ENCODE results near the gene NBPF3.

The NBPF3 gene

DNA sequence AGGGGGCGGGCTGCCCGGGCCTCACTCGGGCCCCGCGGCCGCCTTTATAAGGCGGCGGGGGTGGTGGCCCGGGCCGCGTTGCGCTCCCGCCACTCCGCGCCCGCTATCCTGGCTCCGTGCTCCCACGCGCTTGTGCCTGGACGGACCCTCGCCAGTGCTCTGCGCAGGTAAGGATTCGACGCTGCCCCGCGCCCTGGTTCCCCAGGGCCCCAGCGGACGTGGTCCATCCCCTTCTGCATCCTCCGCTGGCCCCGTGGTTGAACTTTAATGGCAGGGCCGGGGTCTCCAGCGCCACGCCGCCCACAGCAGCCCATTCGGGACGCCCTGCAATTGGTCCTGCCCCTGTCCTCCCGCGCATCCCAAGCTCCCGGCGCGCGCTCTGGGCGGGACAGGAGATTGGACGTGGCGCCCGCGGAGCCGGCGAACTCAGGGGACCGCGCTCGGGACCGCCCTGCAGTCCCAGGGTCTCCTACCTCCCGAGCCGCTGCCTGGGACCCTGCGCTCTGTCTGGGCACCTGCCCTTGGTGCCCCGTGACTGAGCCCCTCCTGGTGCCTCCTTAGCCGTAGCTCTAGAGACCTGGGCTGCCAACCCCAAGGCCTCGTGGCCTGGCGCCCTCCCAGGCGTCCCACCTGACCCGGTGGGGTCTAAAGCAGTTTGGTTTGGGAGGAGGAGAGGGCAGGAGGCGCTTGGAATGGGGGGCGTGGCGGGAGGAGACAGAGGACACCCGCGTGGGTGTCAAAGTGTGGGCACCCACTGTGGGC lies 69.6 kb downstream of the NBPF3 start, which contains the start of gene ALPL:
TSS of gene ALPL (plus strand) at position 73 of the 762 bp plus-strand sequence. CDS start 44,659 bp downstream, outside the sequence.
- no peak for DNase-seq (ENCODE audit: low spot score)
- TF ChIP-seq, protein P1, sequence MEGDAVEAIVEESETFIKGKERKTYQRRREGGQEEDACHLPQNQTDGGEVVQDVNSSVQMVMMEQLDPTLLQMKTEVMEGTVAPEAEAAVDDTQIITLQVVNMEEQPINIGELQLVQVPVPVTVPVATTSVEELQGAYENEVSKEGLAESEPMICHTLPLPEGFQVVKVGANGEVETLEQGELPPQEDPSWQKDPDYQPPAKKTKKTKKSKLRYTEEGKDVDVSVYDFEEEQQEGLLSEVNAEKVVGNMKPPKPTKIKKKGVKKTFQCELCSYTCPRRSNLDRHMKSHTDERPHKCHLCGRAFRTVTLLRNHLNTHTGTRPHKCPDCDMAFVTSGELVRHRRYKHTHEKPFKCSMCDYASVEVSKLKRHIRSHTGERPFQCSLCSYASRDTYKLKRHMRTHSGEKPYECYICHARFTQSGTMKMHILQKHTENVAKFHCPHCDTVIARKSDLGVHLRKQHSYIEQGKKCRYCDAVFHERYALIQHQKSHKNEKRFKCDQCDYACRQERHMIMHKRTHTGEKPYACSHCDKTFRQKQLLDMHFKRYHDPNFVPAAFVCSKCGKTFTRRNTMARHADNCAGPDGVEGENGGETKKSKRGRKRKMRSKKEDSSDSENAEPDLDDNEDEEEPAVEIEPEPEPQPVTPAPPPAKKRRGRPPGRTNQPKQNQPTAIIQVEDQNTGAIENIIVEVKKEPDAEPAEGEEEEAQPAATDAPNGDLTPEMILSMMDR (IDR thresholded peaks at IDR 0.05; ENCODE audit: borderline replicate concordance, control extremely low read depth, extremely low read depth, insufficient read depth, missing control alignments): no peak
- in situ Hi-C loops (cut with MboI; ENCODE audit: low sequenced_read_pairs, unreplicated experiment): no loop called here

DNA sequence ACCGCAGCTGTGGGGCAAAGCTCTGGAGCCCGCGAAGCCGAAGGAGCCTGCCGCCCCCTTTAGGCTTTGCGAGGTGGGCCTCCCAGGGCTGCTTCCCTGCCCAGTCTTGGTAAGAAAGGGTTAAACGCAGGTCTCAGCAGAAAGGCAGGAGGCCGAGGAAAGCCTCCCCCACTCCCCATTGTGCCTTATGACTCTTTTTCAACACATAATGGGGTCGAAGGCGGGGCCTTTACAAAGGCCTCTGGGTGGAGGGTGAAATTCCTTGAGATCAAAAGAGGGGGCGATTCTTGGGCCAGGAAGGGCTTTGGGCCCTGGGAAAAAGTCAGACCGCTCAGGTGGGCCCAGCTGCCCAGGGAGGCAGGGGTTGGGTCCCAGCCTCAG lies 70.2 kb downstream of the NBPF3 start:
- DNase-seq (ENCODE audit: low spot score): no peak
- in situ Hi-C loops (cut with MboI; ENCODE audit: low sequenced_read_pairs, unreplicated experiment): no loop called here
- TF ChIP-seq, protein P1 (IDR thresholded peaks at IDR 0.05; ENCODE audit: borderline replicate concordance, control extremely low read depth, extremely low read depth, insufficient read depth, missing control alignments): no peak

DNA sequence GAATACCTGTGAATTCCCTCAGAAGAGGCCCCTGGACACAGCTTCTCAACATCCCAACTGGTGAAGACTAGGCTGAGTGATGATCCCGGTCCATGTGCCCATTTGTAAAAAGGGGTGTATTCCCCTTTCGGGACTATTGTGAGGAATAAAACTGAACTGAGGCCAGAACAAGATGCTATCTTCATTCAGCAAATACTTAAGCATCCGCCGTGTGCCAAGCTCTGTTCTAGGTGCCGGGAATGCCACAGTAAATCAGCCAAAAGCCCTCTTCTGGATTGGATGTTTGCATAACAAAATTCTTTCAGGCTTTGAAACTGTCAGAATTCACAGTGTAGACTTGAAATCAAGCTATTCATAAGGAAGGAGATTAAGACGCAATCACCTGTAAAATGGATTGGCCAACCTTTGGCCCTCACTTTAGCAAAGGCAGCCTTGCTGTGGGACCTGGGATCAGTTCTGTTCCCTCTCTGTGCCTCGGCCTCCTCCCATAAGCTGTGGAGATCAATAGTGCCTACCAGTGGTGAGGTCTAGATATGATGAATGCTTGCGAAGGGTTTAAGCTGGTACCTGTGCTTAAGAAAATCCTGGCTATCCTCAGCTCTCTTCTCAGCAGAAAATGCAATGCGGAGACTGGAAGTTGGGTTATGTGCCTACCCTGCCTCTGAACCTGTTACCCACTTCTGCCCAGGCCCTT lies 71.1 kb downstream of the NBPF3 start:
- TF ChIP-seq, protein P1 (IDR thresholded peaks at IDR 0.05; ENCODE audit: borderline replicate concordance, control extremely low read depth, extremely low read depth, insufficient read depth, missing control alignments): no peak
- DNase-seq (ENCODE audit: low spot score): no peak
- in situ Hi-C loops (cut with MboI; ENCODE audit: low sequenced_read_pairs, unreplicated experiment): no loop called here

DNA sequence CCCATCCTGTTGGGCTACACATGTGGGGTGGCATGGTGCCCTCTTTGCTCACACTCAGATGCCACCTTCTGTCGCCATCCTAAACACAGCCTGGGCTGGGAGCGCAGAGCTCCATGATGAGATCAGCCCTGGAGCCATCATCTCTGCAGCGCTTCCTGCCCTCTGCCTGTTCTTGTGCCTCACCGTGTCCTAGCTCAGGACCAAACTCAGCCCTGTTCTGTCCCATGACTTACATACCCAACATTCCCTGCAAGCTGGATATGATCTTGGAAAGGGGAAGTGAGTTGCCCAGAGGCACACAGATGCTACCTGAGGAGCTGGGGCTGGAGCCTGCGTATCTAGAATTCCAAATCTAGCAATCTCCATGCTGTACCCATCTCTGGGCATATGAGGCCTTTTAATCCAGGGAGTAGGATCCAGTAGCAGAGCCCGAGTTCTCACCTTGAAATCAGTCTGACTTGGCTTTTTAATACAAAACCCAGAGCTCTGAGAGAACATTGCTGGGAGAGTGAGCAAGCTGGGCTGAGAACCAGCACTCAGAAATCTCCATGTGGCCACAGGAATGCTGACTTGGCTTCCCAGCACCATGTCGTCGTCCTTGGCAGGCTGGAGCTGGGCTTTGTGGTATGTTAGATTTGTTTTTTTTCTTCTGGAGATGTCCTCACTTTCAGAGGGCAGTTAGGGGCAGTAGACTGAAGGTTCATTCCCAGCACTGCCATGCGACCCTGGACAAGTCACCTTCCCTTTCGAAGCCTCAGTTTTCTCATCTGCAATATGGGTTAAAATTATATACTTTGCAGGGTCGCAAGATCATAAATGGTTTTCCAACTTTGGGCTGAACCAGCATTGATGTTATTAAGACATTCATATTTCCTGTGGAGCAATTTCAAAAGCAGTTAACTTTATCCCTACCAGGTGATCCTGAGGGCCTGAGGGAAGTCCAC lies 71.9 kb downstream of the NBPF3 start:
- TF ChIP-seq, protein P1 (IDR thresholded peaks at IDR 0.05; ENCODE audit: borderline replicate concordance, control extremely low read depth, extremely low read depth, insufficient read depth, missing control alignments): no peak
- no peak for DNase-seq (ENCODE audit: low spot score)

DNA sequence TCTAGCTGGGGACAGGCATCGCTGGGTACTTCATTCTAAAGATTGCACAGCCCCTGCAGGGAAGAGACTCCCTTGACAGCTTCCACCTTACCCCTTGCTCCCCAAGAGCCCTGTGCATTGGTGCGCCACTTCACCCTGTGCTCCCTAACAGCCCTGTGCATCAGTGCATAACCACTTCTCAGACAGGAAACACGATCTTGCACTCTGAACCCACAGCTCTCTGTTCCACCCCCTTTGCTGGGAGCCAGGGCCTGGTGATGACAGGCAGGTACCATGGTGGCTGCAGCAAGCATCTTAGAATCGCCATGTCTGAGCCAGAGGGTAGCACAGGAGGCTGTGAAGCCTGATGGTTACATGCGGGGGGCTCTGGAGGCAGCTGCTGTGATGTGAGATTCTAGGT lies 74.3 kb downstream of the NBPF3 start:
- in situ Hi-C loops (cut with MboI; ENCODE audit: low sequenced_read_pairs, unreplicated experiment): no loop called here
- TF ChIP-seq, protein P1 (IDR thresholded peaks at IDR 0.05; ENCODE audit: borderline replicate concordance, control extremely low read depth, extremely low read depth, insufficient read depth, missing control alignments): no peak
- DNase-seq (ENCODE audit: low spot score): peak; percentile 65

More for the DNA sequence above, 71.9 kb downstream of the NBPF3 start:
- in situ Hi-C loops (cut with MboI; ENCODE audit: low sequenced_read_pairs, unreplicated experiment): no loop called here

DNA sequence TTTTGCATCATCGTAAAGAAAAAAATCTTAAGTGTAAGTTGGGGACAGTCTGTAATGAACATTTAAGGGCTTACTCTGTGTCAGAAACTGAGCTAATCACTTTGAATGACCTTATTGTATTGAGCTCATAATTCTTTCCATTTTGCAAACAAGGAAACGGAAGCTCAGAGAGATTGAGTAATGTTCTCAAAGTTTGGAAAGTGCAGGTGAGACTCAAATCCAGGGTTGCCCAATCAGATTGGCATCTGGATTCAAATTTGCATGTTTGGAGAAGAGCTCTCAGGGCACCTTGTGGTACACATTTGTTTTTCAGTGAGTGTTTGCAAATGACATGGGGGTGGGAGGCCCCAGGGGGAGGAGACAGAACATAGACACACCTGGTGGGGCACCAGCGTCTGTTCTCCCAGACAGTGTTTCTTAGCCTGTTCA lies 77.2 kb downstream of the NBPF3 start:
- no peak for DNase-seq (ENCODE audit: low spot score)
- in situ Hi-C loops (cut with MboI; ENCODE audit: low sequenced_read_pairs, unreplicated experiment): no loop called here
- TF ChIP-seq, protein P1 (IDR thresholded peaks at IDR 0.05; ENCODE audit: borderline replicate concordance, control extremely low read depth, extremely low read depth, insufficient read depth, missing control alignments): no peak
